Vagina (tissue), 2 donors: ENCODE measurements around the gene PARP14. TPM values are rescaled to one million over a fixed set of nuclear protein-coding genes. Genes with fewer than 3 reads are reported as not detected.

ENCODE experiments used
- DNase-seq, 2 donors: peaks; one replicate each; pipeline ENCODE4 v3.0.0-alpha.2; 2017; ENCODE audit errors: extremely low spot score in 2 of 2
- H3K27ac ChIP-seq: fragments of 200-600 bp; sonication (generic); one replicate; pipeline ENCODE4 v1.5.1; 2019
- H3K27me3 ChIP-seq: fragments of 200-600 bp; sonication (generic); one replicate; pipeline ENCODE4 v1.5.1; 2019
- H3K36me3 ChIP-seq, 2 donors: fragments of 200-600 bp; sonication (generic); one replicate each; pipeline ENCODE4 v1.5.1; 2017 to 2019
- H3K4me1 ChIP-seq: fragments of 200-600 bp; sonication (generic); one replicate; pipeline ENCODE4 v1.5.1; 2019
- H3K4me3 ChIP-seq, 2 donors: fragments of 200-600 bp; sonication (generic); 1 replicate in 1 of 2; 2 replicates in 1 of 2; pipeline ENCODE4 v1.5.1; 2016 to 2019
- H3K9me3 ChIP-seq: fragments of 200-600 bp; sonication (generic); one replicate; pipeline ENCODE4 v1.5.1; 2019
- POLR2A ChIP-seq, 2 donors: fragments of 450-650 bp; IDR thresholded peaks; one replicate each; pipeline ENCODE4 v1.6.1; 2017; ENCODE audit warnings: antibody characterized with exemption in 2 of 2, mild to moderate bottlenecking in 2 of 2, moderate library complexity in 2 of 2
- POLR2AphosphoS5 ChIP-seq, 2 donors: sonication (generic); formaldehyde crosslinking; IDR thresholded peaks; one replicate each; pipeline ENCODE4 v1.9.0; 2017; ENCODE audit warnings: antibody characterized with exemption in 2 of 2, mild to moderate bottlenecking in 2 of 2, low read depth in 1 of 2; ENCODE audit not compliant: insufficient read depth in 1 of 2
- intact Hi-C: fragments of 100-400 bp; cut with DNase I; formaldehyde crosslinking; loops from one replicate; pipeline ENCODE4 v1.15.1; 2023
- total RNA-seq: library from RNA; depleted of rRNA; stranded (reverse); fragments of >200 nt; gene quantifications from one replicate; pipeline ENCODE4 v1.2.3, GENCODE V29; 2016
- TF ChIP-seq, protein P1 (sequence below), 3 experiments: fragments of 450-650 bp in 2 of 3; fragments of 200-600 bp in 1 of 3; sonication (generic) in 1 of 3; IDR thresholded peaks; one replicate each; pipeline ENCODE4 v1.5.1; 2017 to 2019; ENCODE audit warnings: antibody characterized with exemption in 3 of 3, mild to moderate bottlenecking in 2 of 3, moderate library complexity in 2 of 3

The PARP14 gene
- total RNA-seq, 1 donor from 2014 or later = 44.4 TPM

DNA sequence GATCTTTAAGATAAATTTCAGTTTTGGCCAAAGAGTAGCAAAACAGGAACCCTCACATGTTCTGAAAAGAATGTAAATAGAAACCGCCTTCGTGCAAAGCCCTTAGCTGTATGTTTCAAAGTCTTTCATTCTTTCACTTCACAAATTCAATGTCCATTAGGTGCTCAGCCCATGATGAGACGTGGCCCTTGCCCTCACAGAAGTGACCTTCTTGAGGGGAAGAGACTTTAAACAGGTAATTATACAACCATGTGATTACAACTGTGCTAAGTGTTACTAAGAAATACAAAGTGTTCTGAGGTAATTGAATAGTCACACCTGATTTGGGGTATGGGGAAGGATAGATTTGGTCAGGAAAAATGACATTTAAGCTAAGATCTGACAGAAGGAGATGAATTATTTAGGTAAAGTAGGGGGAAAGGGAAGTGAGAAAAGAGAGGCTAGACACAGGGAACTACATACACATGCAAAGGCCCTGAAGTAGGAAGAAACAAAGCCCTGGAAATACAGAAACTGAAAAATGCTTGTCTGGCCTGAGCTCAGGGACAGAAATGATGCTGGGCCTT lies 93.4 kb downstream of the PARP14 start:
- Histone ChIP-seq H3K36me3 (no peaks in the 10 kb centered on the region), H3K4me3 (no peak overlapping the region), H3K4me1 (no peaks in the 10 kb centered on the region), H3K27me3 (no peaks in the 10 kb centered on the region), H3K9me3 (no peaks in the 10 kb centered on the region), H3K27ac (no peak overlapping the region)
- TF ChIP-seq POLR2A (IDR thresholded peaks at IDR 0.05) (no peak), POLR2AphosphoS5 (IDR thresholded peaks at IDR 0.05; ENCODE audit: insufficient read depth in 1 of 2, low read depth in 1 of 2) (no peak)
- TF ChIP-seq, protein P1, sequence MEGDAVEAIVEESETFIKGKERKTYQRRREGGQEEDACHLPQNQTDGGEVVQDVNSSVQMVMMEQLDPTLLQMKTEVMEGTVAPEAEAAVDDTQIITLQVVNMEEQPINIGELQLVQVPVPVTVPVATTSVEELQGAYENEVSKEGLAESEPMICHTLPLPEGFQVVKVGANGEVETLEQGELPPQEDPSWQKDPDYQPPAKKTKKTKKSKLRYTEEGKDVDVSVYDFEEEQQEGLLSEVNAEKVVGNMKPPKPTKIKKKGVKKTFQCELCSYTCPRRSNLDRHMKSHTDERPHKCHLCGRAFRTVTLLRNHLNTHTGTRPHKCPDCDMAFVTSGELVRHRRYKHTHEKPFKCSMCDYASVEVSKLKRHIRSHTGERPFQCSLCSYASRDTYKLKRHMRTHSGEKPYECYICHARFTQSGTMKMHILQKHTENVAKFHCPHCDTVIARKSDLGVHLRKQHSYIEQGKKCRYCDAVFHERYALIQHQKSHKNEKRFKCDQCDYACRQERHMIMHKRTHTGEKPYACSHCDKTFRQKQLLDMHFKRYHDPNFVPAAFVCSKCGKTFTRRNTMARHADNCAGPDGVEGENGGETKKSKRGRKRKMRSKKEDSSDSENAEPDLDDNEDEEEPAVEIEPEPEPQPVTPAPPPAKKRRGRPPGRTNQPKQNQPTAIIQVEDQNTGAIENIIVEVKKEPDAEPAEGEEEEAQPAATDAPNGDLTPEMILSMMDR (IDR thresholded peaks at IDR 0.05) = no peak
- DNase-seq = no peak
- intact Hi-C loops = no loop called here

DNA sequence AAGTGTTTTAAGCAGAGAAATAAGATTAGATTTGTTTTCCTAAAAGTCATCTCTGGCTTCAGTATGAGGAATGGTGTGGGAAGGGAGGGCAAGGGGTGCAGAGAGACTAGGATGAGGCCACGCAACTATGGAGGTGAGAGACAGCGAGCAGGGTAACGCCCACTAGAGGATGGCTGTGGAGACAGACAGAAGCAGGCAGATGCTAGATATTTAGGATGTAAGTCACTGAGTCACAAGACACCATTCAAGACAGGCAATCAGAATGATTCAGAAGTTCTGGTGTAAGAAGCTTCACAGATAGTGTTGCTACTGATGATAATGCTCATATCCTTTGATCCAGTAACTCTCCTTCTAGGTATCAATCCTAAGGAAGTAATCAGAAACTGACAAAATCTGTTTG lies 93.9 kb downstream of the PARP14 start:
- Histone ChIP-seq H3K9me3 (no peaks in the 10 kb centered on the region), H3K4me1 (no peaks in the 10 kb centered on the region), H3K36me3 (no peaks in the 10 kb centered on the region), H3K27ac (no peak overlapping the region), H3K27me3 (no peaks in the 10 kb centered on the region), H3K4me3 (no peak overlapping the region)
- no peak for DNase-seq
- TF ChIP-seq, protein P1 (IDR thresholded peaks at IDR 0.05) = no peak
- no peak for TF ChIP-seq POLR2AphosphoS5 (IDR thresholded peaks at IDR 0.05; ENCODE audit: insufficient read depth in 1 of 2, low read depth in 1 of 2)
- TF ChIP-seq POLR2A (IDR thresholded peaks at IDR 0.05) = no peak
- intact Hi-C loops = no loop called here

DNA sequence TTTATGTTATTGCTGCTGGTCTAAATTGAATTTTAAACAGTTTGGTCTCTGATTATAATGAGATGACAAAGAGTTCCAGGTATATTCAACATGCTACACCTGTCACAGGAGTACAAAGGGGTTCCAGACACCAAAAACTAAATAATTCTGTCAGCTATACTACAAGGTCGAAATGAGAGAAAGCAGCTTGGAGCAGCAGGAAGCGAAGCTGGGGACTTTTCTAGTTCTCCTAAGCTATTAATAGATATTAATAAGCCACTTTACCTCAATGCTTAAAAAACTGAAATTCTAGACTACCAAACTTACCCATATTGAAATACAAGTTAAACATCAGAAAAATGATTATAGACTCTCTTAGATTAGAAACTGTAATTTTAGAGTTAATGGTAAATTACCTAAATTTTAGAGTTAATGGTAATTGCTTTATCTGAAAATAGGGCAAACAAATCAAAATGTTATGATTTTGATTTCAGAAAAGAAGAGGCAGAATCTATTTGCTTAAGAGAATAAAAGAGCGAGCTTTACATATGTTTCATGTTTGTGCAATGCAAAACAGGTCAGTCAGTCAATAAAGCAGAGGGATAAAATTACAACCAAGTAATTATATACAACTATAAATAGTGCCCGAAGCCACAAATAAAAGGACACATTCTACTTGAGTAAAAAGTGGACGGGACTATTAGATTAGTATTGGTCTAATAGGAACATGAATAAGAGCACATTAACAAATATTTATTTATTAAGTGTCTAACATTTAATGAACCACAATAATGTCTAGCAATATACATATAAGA lies 96.2 kb downstream of the PARP14 start:
- Histone ChIP-seq H3K9me3 (no peaks in the 10 kb centered on the region), H3K4me3 (no peak overlapping the region), H3K36me3 (no peaks in the 10 kb centered on the region), H3K4me1 (no peaks in the 10 kb centered on the region), H3K27ac (no peak overlapping the region), H3K27me3 (no peaks in the 10 kb centered on the region)
- intact Hi-C loops = no loop called here
- no peak for DNase-seq
- TF ChIP-seq, protein P1 (IDR thresholded peaks at IDR 0.05) = no peak
- TF ChIP-seq POLR2A (IDR thresholded peaks at IDR 0.05) (no peak), POLR2AphosphoS5 (IDR thresholded peaks at IDR 0.05; ENCODE audit: insufficient read depth in 1 of 2, low read depth in 1 of 2) (no peak)

DNA sequence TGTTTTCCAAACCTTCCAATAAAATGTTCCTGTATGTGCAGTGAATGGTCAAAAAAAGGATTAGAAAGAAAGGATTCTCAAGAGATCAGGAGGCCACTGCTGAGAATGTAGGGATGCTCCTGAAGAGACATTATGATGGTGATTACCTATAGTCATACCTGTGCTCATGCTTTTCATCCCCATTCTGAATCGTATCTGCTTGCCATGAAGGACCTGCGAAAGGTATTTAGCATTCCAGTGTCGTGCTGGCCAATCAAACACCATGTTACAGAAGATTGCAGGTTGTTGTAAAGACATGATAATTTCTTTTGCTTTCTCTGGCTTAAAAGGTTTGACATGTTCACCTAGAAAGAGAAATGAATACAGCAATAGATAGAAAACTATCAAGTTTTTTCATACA lies 96.9 kb downstream of the PARP14 start:
- no peaks in the 10 kb centered on the region for H3K4me1 ChIP-seq
- no peaks in the 10 kb centered on the region for H3K36me3 ChIP-seq
- intact Hi-C loops = no loop called here
- H3K27ac ChIP-seq = no peak overlapping the region
- H3K27me3 ChIP-seq = no peaks in the 10 kb centered on the region
- no peak for DNase-seq
- H3K9me3 ChIP-seq = no peaks in the 10 kb centered on the region
- TF ChIP-seq POLR2AphosphoS5 (IDR thresholded peaks at IDR 0.05; ENCODE audit: insufficient read depth in 1 of 2, low read depth in 1 of 2) = no peak
- TF ChIP-seq POLR2A (IDR thresholded peaks at IDR 0.05) = no peak
- TF ChIP-seq, protein P1 (IDR thresholded peaks at IDR 0.05) = no peak
- no peak overlapping the region for H3K4me3 ChIP-seq

Other genes starting within 250 kb of the PARP14 start
- gene KPNA1, start 165.9 kb upstream of the PARP14 start, total RNA-seq = 54.0 TPM
- gene PARP9, start 116.5 kb upstream of the PARP14 start, total RNA-seq = 19.4 TPM
- 17.7 TPM for gene DTX3L, start 116.5 kb upstream of the PARP14 start, total RNA-seq
- gene PARP15, start 103.2 kb upstream of the PARP14 start, total RNA-seq = 5.9 TPM
- 9.8 TPM for gene HSPBAP1, start 113.0 kb downstream of the PARP14 start, total RNA-seq
- 15.7 TPM for gene SLC49A4, start 114.2 kb downstream of the PARP14 start, total RNA-seq